ENCODE measurements around the gene GRAMD1A.
"Not testable (repeated sequence)": the region's sequence is repeated elsewhere in the genome, so short reads cannot be mapped to it uniquely, and the experiment has no call there.

GRCh38 chr19:35051268-35051667, 51.1 kb downstream of the GRAMD1A start:
- not testable (repeated sequence) for TF ChIP-seq POLR2A, CTCF (IDR thresholded peaks at IDR 0.05)

Measured in esophagus squamous epithelium (tissue), 4 donors.